ENCODE measurements around the gene EPHB1. TPM values are rescaled to one million over a fixed set of nuclear protein-coding genes. Genes with fewer than 3 reads are reported as not detected.
A peak's percentile ranks its signal among the peaks of the same experiment; 100 is the strongest.

EPHB1 gene
- total RNA-seq, 4 donors from 2014 or later, result 1.00 to 8.9 (median 4.5) TPM

DNA sequence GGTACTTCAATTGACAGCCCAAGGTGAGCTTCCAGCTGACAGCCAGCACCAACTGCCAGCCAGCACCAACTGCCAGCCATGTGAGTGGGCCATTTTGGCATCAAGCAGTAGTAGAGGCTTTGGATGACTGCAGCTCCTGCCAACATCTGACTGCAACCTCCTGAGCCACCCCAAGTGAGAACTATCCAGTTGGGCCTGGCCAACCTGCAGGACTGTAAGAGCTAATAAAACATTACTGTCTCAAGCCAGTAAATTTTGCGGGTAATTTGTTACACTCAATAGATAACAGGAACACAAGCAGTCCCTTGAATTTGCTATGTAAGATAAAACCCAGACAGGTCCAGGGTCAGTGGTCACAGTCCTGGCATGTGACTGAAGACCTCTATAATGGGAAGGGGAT, 29.7 kb downstream of the EPHB1 start:
- H3K9me3 ChIP-seq, result no peaks in the 10 kb centered on the region
- peak; percentile 34 to 57 for DNase-seq
- intact Hi-C loops (cut with DNase I; ENCODE audit: low total_unique reads) (no loop called here), in situ Hi-C loops (cut with MboI; ENCODE audit: low sequenced_read_pairs in 4 of 4) (no loop called here)
- H3K4me3 ChIP-seq, result no peak overlapping the region
- no peaks in the 10 kb centered on the region for H3K36me3 ChIP-seq
- no peaks in the 10 kb centered on the region for H3K27me3 ChIP-seq
- H3K27ac ChIP-seq, result peak overlapping the region in 1 of 4 donors; percentile 33
- H3K4me1 ChIP-seq, result peaks cover 16 to 17% of the 10 kb centered on the region in 2 donors
- peak; percentile 67 to 75 for ATAC-seq
- TF ChIP-seq, protein P1, sequence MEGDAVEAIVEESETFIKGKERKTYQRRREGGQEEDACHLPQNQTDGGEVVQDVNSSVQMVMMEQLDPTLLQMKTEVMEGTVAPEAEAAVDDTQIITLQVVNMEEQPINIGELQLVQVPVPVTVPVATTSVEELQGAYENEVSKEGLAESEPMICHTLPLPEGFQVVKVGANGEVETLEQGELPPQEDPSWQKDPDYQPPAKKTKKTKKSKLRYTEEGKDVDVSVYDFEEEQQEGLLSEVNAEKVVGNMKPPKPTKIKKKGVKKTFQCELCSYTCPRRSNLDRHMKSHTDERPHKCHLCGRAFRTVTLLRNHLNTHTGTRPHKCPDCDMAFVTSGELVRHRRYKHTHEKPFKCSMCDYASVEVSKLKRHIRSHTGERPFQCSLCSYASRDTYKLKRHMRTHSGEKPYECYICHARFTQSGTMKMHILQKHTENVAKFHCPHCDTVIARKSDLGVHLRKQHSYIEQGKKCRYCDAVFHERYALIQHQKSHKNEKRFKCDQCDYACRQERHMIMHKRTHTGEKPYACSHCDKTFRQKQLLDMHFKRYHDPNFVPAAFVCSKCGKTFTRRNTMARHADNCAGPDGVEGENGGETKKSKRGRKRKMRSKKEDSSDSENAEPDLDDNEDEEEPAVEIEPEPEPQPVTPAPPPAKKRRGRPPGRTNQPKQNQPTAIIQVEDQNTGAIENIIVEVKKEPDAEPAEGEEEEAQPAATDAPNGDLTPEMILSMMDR (IDR thresholded peaks at IDR 0.05 in 4 of 5, conservative IDR thresholded peaks at IDR 0.05 in 1 of 5), result no peak
- no peak for TF ChIP-seq POLR2A (IDR thresholded peaks at IDR 0.05)

DNA sequence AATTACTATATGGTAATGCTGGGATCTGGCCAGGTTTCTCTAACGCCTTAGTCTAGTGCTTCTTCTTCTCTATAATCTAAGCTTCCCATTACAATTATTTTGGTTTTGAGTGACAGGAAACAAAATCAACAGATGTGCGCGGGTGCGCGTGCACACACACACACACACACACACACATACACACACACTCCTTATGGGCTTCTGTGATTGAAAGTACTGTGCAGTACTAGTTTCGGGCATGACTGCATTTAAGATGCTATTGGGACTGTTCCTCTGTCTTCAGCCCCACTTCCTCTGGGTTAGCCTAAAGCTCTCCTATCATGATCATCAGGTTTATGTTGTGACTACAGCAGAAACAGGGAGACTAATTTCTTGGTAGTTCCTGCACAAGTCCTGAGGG, 32.2 kb downstream of the EPHB1 start:
- no peak overlapping the region for H3K27ac ChIP-seq
- intact Hi-C loops (cut with DNase I; ENCODE audit: low total_unique reads) (no loop called here), in situ Hi-C loops (cut with MboI; ENCODE audit: low sequenced_read_pairs in 4 of 4) (no loop called here)
- TF ChIP-seq POLR2A (IDR thresholded peaks at IDR 0.05), result no peak
- TF ChIP-seq, protein P1 (IDR thresholded peaks at IDR 0.05 in 4 of 5, conservative IDR thresholded peaks at IDR 0.05 in 1 of 5), result no peak
- peaks cover 10 to 16% of the 10 kb centered on the region in 2 donors for H3K4me1 ChIP-seq
- ATAC-seq (no peak), DNase-seq (no peak)
- no peaks in the 10 kb centered on the region for H3K9me3 ChIP-seq
- no peak overlapping the region for H3K4me3 ChIP-seq
- H3K27me3 ChIP-seq, result no peaks in the 10 kb centered on the region
- no peaks in the 10 kb centered on the region for H3K36me3 ChIP-seq

DNA sequence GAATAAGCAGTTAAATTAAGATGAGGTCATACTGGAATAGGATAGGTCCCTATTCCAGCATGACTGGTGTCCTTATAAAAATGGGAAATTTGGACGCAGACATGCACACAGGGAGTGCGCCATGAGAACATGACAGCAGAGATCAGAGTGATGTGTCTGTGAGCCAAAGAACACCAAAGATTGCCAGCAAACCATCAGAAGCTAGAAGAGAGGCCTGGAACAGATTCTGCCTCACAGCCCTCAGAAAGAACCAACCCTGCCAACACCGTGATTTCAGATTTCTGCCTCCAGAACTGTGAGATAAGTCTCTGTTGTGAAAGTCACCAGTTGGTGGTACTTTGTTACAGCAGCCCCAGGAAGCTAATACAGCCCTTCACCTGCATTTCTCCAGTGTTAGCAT, 34.7 kb downstream of the EPHB1 start:
- Histone ChIP-seq H3K27me3 (no peaks in the 10 kb centered on the region), H3K27ac (no peak overlapping the region), H3K4me3 (no peak overlapping the region), H3K36me3 (no peaks in the 10 kb centered on the region), H3K9me3 (no peaks in the 10 kb centered on the region), H3K4me1 (peaks cover 3 to 9% of the 10 kb centered on the region in 2 donors)
- TF ChIP-seq, protein P1 (IDR thresholded peaks at IDR 0.05 in 4 of 5, conservative IDR thresholded peaks at IDR 0.05 in 1 of 5), result no peak
- no peak for TF ChIP-seq POLR2A (IDR thresholded peaks at IDR 0.05)
- intact Hi-C loops (cut with DNase I; ENCODE audit: low total_unique reads), result no loop called here
- in situ Hi-C loops (cut with MboI; ENCODE audit: low sequenced_read_pairs in 4 of 4), result no loop called here
- ATAC-seq, result no peak
- DNase-seq, result no peak

DNA sequence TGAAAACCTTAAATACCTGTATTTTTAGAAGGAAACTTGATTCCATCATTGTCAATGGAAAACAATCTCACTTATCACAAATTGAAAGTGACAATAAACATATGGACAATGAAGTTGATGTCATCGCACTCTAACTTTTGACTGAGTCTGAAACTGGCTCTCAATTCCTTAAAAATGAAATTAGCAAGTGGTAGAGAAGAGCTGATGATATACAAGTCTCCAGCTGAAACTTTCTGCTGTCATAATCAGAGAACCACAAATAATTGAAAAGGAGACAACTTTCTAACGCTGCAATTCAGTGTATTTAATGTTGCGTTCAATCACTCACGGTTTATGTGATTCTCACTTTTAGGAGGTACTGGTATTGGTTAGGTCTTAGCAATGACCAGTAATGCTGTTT, 37.5 kb downstream of the EPHB1 start:
- Histone ChIP-seq H3K36me3 (no peaks in the 10 kb centered on the region), H3K4me1 (no peaks in the 10 kb centered on the region), H3K27ac (no peak overlapping the region), H3K9me3 (no peaks in the 10 kb centered on the region), H3K27me3 (no peaks in the 10 kb centered on the region), H3K4me3 (no peak overlapping the region)
- DNase-seq, result no peak
- no peak for ATAC-seq
- TF ChIP-seq, protein P1 (IDR thresholded peaks at IDR 0.05 in 4 of 5, conservative IDR thresholded peaks at IDR 0.05 in 1 of 5), result no peak
- no peak for TF ChIP-seq POLR2A (IDR thresholded peaks at IDR 0.05)
- in situ Hi-C loops (cut with MboI; ENCODE audit: low sequenced_read_pairs in 4 of 4) (no loop called here), intact Hi-C loops (cut with DNase I; ENCODE audit: low total_unique reads) (no loop called here)
